GM12878 (cell line): ENCODE data around the gene SYNGR3. TPM values are rescaled to one million over a fixed set of nuclear protein-coding genes. Genes with fewer than 3 reads are reported as not detected.

Experiments
- ATAC-seq: fragments of 200-7000 bp; cut with Tn5 transposase; 3 replicates; pipeline ENCODE4 v1.9.1; 2020; ENCODE audit warnings: mild to moderate bottlenecking, moderate library complexity
- BruUV-seq: library from RNA; stranded (reverse); fragments of 400-500 nt; replicated peaks from 2 replicates; lab custom pipeline; 2021; lab: Mats Ljungman, UMichigan
- CTCF ChIA-PET: fragments of 300-600 bp; sonication (Branson Sonifier 250); formaldehyde crosslinking; extraction: SDS; loops from one replicate; lab custom pipeline; 2021; ENCODE audit warnings: inconsistent platforms; lab: Yijun Ruan, JAX
- POLR2A ChIA-PET: fragments of 350-600 bp; formaldehyde crosslinking; extraction: SDS; loops from one replicate; lab custom pipeline; 2021; ENCODE audit warnings: inconsistent platforms; lab: Charles Lee
- RAD21 ChIA-PET: fragments of 300-600 bp; sonication (Branson Sonifier 250); formaldehyde crosslinking; loops from one replicate; lab custom pipeline; 2023; ENCODE audit warnings: antibody characterized with exemption; ENCODE audit not compliant: unreplicated experiment; lab: Charles Lee
- SMC1A ChIA-PET: fragments of 300-600 bp; sonication (Branson Sonifier 250); formaldehyde crosslinking; loops from one replicate; lab custom pipeline; 2023; ENCODE audit not compliant: unreplicated experiment, uncharacterized antibody; lab: Charles Lee
- DNase-seq: peaks from one replicate; pipeline ENCODE4 v3.0.0-alpha.2; 2011; ENCODE audit warnings: low read depth, low spot score
- FAIRE-seq: peaks from 3 replicates; lab custom pipeline; 2011; peaks lifted over from hg19 to GRCh38; lab: Jason Lieb, UNC
- H2AFZ ChIP-seq: 2 replicates; pipeline ENCODE4 v1.6.0; 2011; ENCODE audit warnings: low read depth, low read length, control low read depth; ENCODE audit not compliant: control insufficient read depth
- H3K27ac ChIP-seq: 2 replicates; pipeline ENCODE4 v1.5.1; 2011; ENCODE audit warnings: control low read depth; ENCODE audit not compliant: control insufficient read depth, insufficient read depth
- H3K27me3 ChIP-seq, 2 experiments: replicated peaks in 1 of 2; 2 replicates each; pipeline versions ENCODE4 v1.6.0 to v1.6.1; 2011; ENCODE audit warnings: low read length in 1 of 2; ENCODE audit not compliant: control insufficient read depth in 2 of 2, insufficient read depth in 2 of 2
- H3K36me3 ChIP-seq, 2 experiments: 2 replicates each; pipeline ENCODE4 v1.5.1; 2011; ENCODE audit warnings: low read length in 1 of 2; ENCODE audit not compliant: control insufficient read depth in 2 of 2, insufficient read depth in 2 of 2
- H3K4me1 ChIP-seq: 2 replicates; pipeline ENCODE4 v1.6.1; 2011; ENCODE audit warnings: mild to moderate bottlenecking, low read length, moderate library complexity, mixed read lengths; ENCODE audit not compliant: control insufficient read depth, insufficient read depth
- H3K4me2 ChIP-seq: 2 replicates; pipeline ENCODE4 v1.6.0; 2011; ENCODE audit warnings: control low read depth; ENCODE audit not compliant: control insufficient read depth, insufficient read depth
- H3K4me3 ChIP-seq: fragments of 200-600 bp; sonication (generic); 2 replicates; pipeline ENCODE4 v1.5.1; 2016
- H3K79me2 ChIP-seq: 2 replicates; pipeline ENCODE4 v1.6.0; 2011; ENCODE audit warnings: low read length; ENCODE audit not compliant: control insufficient read depth, insufficient read depth
- H3K9ac ChIP-seq: 2 replicates; pipeline ENCODE4 v1.8.0; 2011; ENCODE audit warnings: low read length, control low read depth, mixed read lengths; ENCODE audit not compliant: control insufficient read depth, insufficient read depth
- H3K9me3 ChIP-seq: replicated peaks from 3 replicates; pipeline ENCODE4 v1.5.1; 2011; ENCODE audit warnings: mild to moderate bottlenecking, low read length; ENCODE audit not compliant: control insufficient read depth, insufficient read depth
- H4K20me1 ChIP-seq: 2 replicates; pipeline ENCODE4 v1.6.0; 2011; ENCODE audit not compliant: control insufficient read depth, insufficient read depth
- BMI1 ChIP-seq: fragments of 450-650 bp; IDR thresholded peaks from 2 replicates; pipeline ENCODE4 v1.6.1; 2016; ENCODE audit warnings: mild to moderate bottlenecking, moderate library complexity, borderline replicate concordance
- CHD2 ChIP-seq: IDR thresholded peaks from 2 replicates; pipeline ENCODE4 v1.6.1; 2011; ENCODE audit warnings: low read depth, low read length, improper control_type of control experiment, borderline replicate concordance
- ETV6 ChIP-seq, 2 experiments: fragments of 450-650 bp in 1 of 2; IDR thresholded peaks in 1 of 2; conservative IDR thresholded peaks in 1 of 2; 2 replicates each; pipeline ENCODE4 v1.6.1; 2014; ENCODE audit warnings: antibody characterized with exemption in 1 of 2, borderline replicate concordance in 1 of 2, low read depth in 1 of 2, mild to moderate bottlenecking in 1 of 2, moderate library complexity in 1 of 2
- IKZF1 ChIP-seq: fragments of 450-650 bp; conservative IDR thresholded peaks from 2 replicates; pipeline ENCODE4 v1.6.1; 2017; ENCODE audit warnings: antibody characterized with exemption, mild to moderate bottlenecking
- IRF4 ChIP-seq: IDR thresholded peaks from 2 replicates; pipeline ENCODE4 v1.6.1; 2011; ENCODE audit warnings: low read depth, low read length
- NR2C1 ChIP-seq: fragments of 450-650 bp; IDR thresholded peaks from 2 replicates; pipeline ENCODE4 v1.6.1; 2017; ENCODE audit warnings: antibody characterized with exemption, mild to moderate bottlenecking, moderate library complexity
- RELA ChIP-seq: fragments of 450-650 bp; IDR thresholded peaks from 2 replicates; pipeline ENCODE4 v1.8.0; 2014; ENCODE audit warnings: borderline replicate concordance; ENCODE audit not compliant: partially characterized antibody
- SMC3 ChIP-seq: IDR thresholded peaks from 2 replicates; pipeline ENCODE4 v1.6.1; 2011; ENCODE audit warnings: low read length, improper control_type of control experiment, borderline replicate concordance
- STAT3 ChIP-seq: IDR thresholded peaks from 2 replicates; pipeline ENCODE4 v1.6.1; 2011; ENCODE audit warnings: low read depth, low read length, improper control_type of control experiment
- TCF12 ChIP-seq: IDR thresholded peaks from 2 replicates; pipeline ENCODE4 v1.6.1; 2011; ENCODE audit warnings: low read depth, mild to moderate bottlenecking, low read length
- TCF3 ChIP-seq: IDR thresholded peaks from 2 replicates; pipeline ENCODE4 v1.6.1; 2012; ENCODE audit warnings: low read depth, mild to moderate bottlenecking, low read length, borderline replicate concordance; ENCODE audit not compliant: insufficient read depth
- ZNF217 ChIP-seq: fragments of 450-650 bp; IDR thresholded peaks from 2 replicates; pipeline ENCODE4 v1.6.1; 2017; ENCODE audit warnings: antibody characterized with exemption, mild to moderate bottlenecking
- WGBS: methylation state at CpG from one replicate; pipeline ENCODE4 v1.1.6; 2016; ENCODE audit warnings: low lambda C conversion rate; ENCODE audit not compliant: insufficient replicate concordance, insufficient coverage; ENCODE audit errors: missing lambda C conversion rate; 5-methylcytosine and 5-hydroxymethylcytosine counted together
- in situ Hi-C: fragments of 300-500 bp; cut with MboI; formaldehyde crosslinking; loops from 9 replicates; pipeline ENCODE4 v1.14.3; 2018; ENCODE audit warnings: mixed read lengths
- intact Hi-C: fragments of 100-400 bp; cut with micrococcal nuclease; formaldehyde crosslinking; loops from one replicate; pipeline ENCODE4 v1.14.2; 2022; ENCODE audit not compliant: unreplicated experiment
- polyA plus RNA-seq, 11 experiments: library from polyadenylated mRNA; depleted of rRNA in 4 of 11; unstranded in 6 of 11; stranded (reverse) in 5 of 11; fragments of >200 nt; fragmentation: Nextera tagmentation in 4 of 11; fragmentation: Illumina TruSeq in 1 of 11; extraction: Ambion mirVana in 4 of 11; extraction: Trizol in 1 of 11; gene quantifications; 1 replicate in 1 of 11; 2 replicates in 10 of 11; pipeline versions ENCODE4 v1.2.1 to v1.2.3, GENCODE V29; 2011 to 2016; ENCODE audit warnings: inconsistent platforms in 2 of 11, missing spikeins in 2 of 11, low read depth in 1 of 11
- total RNA-seq, 4 experiments: library from RNA; depleted of rRNA in 3 of 4; stranded (reverse); fragments of >200 nt in 3 of 4; fragmentation: Illumina TruSeq in 1 of 4; extraction: Trizol in 1 of 4; gene quantifications; 2 replicates each; pipeline versions ENCODE4 v1.2.1 to v1.2.3, GENCODE V29; 2013 to 2021
- TF ChIP-seq, protein P1 (sequence below): fragments of 450-650 bp; IDR thresholded peaks from 2 replicates; pipeline ENCODE4 v1.6.1; 2016; ENCODE audit warnings: mild to moderate bottlenecking
- TF ChIP-seq, protein P2 (sequence below): fragments of 150-350 bp; IDR thresholded peaks from 2 replicates; pipeline ENCODE4 v1.6.1; 2016; ENCODE audit warnings: low read depth, low read length
- TF ChIP-seq, protein P3 (sequence below): fragments of 450-650 bp; conservative IDR thresholded peaks from 2 replicates; pipeline ENCODE4 v1.6.1; 2017; ENCODE audit warnings: mild to moderate bottlenecking, moderate library complexity
- TF ChIP-seq, protein P4 (sequence below): fragments of 450-650 bp; formaldehyde crosslinking; IDR thresholded peaks from 2 replicates; pipeline ENCODE4 v1.4.0; 2022; ENCODE audit warnings: mild to moderate bottlenecking, moderate library complexity

The SYNGR3 gene
- total and polyA plus RNA-seq, 10 of the 15 experiments (the other 5 are each of a cell fraction or from before 2014, with no cell fraction given) = 1.2 to 18.1 (median 6.6) TPM

DNA sequence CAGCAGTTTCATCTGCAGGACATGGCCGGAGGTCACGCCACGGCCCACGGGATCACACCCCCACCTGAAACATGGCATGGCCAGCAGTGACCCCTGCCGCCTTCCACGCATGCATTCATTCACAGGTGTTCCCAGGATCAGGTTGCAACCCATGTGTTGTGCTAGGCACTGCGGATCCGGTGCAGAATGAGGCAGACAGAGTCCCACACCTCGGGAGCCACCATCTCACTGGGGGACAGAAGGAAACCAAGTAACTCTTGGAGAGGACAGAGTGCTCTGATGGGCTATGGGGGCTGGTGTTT lies 42.5 kb upstream of the SYNGR3 start:
- peaks cover 6% of the 10 kb centered on the region for H3K79me2 ChIP-seq
- intact Hi-C loops = no loop called here
- H3K4me3 ChIP-seq = no peak overlapping the region
- ChIA-PET POLR2A (interaction anchor here (0.7 kb wide), 1 partner anchor 164 kb away, joined by 3 read pairs; the partner anchor contains the start of gene NUBP2), SMC1A (no interaction called here), CTCF (no interaction called here), RAD21 (no interaction called here)
- ATAC-seq (no peak), FAIRE-seq (no peak), DNase-seq (no peak)
- H3K9ac ChIP-seq = no peak overlapping the region
- no peak overlapping the region for H2AFZ ChIP-seq
- H3K36me3 ChIP-seq = no peaks in the 10 kb centered on the region
- 68% methylated on average over 9 of the region's 9 CpGs for WGBS
- peaks cover 7% of the 10 kb centered on the region; the same call in 1 of the 2 replicates for H3K4me1 ChIP-seq
- H4K20me1 ChIP-seq = no peaks in the 10 kb centered on the region
- in situ Hi-C loops = no loop called here
- H3K4me2 ChIP-seq = no peak overlapping the region
- no TSS peak for BruUV-seq
- H3K9me3 ChIP-seq = no peaks in the 10 kb centered on the region
- H3K27ac ChIP-seq = no peak overlapping the region
- H3K27me3 ChIP-seq = no peaks in the 10 kb centered on the region; a peak in 1 of 4 replicates
- TF ChIP-seq IRF4 (no peak), ETV6 (conservative IDR thresholded peaks at IDR 0.05 in 1 of 2, IDR thresholded peaks at IDR 0.05 in 1 of 2; ENCODE audit: borderline replicate concordance in 1 of 2, low read depth in 1 of 2) (no peak), SMC3 (no peak), IKZF1 (no peak), STAT3 (no peak), CHD2 (no peak), ZNF217 (no peak), BMI1 (no peak), RELA (no peak), TCF12 (no peak), TCF3 (no peak), NR2C1 (no peak)
- TF ChIP-seq, protein P1, sequence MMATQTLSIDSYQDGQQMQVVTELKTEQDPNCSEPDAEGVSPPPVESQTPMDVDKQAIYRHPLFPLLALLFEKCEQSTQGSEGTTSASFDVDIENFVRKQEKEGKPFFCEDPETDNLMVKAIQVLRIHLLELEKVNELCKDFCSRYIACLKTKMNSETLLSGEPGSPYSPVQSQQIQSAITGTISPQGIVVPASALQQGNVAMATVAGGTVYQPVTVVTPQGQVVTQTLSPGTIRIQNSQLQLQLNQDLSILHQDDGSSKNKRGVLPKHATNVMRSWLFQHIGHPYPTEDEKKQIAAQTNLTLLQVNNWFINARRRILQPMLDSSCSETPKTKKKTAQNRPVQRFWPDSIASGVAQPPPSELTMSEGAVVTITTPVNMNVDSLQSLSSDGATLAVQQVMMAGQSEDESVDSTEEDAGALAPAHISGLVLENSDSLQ = no peak
- TF ChIP-seq, protein P2, sequence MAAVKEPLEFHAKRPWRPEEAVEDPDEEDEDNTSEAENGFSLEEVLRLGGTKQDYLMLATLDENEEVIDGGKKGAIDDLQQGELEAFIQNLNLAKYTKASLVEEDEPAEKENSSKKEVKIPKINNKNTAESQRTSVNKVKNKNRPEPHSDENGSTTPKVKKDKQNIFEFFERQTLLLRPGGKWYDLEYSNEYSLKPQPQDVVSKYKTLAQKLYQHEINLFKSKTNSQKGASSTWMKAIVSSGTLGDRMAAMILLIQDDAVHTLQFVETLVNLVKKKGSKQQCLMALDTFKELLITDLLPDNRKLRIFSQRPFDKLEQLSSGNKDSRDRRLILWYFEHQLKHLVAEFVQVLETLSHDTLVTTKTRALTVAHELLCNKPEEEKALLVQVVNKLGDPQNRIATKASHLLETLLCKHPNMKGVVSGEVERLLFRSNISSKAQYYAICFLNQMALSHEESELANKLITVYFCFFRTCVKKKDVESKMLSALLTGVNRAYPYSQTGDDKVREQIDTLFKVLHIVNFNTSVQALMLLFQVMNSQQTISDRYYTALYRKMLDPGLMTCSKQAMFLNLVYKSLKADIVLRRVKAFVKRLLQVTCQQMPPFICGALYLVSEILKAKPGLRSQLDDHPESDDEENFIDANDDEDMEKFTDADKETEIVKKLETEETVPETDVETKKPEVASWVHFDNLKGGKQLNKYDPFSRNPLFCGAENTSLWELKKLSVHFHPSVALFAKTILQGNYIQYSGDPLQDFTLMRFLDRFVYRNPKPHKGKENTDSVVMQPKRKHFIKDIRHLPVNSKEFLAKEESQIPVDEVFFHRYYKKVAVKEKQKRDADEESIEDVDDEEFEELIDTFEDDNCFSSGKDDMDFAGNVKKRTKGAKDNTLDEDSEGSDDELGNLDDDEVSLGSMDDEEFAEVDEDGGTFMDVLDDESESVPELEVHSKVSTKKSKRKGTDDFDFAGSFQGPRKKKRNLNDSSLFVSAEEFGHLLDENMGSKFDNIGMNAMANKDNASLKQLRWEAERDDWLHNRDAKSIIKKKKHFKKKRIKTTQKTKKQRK = no peak
- TF ChIP-seq, protein P3, sequence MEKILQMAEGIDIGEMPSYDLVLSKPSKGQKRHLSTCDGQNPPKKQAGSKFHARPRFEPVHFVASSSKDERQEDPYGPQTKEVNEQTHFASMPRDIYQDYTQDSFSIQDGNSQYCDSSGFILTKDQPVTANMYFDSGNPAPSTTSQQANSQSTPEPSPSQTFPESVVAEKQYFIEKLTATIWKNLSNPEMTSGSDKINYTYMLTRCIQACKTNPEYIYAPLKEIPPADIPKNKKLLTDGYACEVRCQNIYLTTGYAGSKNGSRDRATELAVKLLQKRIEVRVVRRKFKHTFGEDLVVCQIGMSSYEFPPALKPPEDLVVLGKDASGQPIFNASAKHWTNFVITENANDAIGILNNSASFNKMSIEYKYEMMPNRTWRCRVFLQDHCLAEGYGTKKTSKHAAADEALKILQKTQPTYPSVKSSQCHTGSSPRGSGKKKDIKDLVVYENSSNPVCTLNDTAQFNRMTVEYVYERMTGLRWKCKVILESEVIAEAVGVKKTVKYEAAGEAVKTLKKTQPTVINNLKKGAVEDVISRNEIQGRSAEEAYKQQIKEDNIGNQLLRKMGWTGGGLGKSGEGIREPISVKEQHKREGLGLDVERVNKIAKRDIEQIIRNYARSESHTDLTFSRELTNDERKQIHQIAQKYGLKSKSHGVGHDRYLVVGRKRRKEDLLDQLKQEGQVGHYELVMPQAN = no peak
- TF ChIP-seq, protein P4, sequence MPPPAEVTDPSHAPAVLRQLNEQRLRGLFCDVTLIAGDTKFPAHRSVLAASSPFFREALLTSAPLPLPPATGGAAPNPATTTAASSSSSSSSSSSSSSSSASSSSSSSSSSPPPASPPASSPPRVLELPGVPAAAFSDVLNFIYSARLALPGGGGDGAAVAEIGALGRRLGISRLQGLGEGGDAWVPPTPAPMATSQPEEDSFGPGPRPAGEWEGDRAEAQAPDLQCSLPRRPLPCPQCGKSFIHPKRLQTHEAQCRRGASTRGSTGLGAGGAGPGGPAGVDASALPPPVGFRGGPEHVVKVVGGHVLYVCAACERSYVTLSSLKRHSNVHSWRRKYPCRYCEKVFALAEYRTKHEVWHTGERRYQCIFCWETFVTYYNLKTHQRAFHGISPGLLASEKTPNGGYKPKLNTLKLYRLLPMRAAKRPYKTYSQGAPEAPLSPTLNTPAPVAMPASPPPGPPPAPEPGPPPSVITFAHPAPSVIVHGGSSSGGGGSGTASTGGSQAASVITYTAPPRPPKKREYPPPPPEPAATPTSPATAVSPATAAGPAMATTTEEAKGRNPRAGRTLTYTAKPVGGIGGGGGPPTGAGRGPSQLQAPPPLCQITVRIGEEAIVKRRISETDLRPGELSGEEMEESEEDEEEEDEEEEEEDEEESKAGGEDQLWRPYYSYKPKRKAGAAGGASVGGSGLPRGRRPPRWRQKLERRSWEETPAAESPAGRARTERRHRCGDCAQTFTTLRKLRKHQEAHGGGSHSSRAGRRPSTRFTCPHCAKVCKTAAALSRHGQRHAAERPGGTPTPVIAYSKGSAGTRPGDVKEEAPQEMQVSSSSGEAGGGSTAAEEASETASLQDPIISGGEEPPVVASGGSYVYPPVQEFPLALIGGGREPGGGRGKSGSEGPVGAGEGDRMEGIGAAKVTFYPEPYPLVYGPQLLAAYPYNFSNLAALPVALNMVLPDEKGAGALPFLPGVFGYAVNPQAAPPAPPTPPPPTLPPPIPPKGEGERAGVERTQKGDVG (CRISPR knock-in tag) = no peak
